HFFc6 (cell line): ENCODE measurements around the gene SLC66A2. TPM values are rescaled to one million over a fixed set of nuclear protein-coding genes. Genes with fewer than 3 reads are reported as not detected.

Experiments
- DNase-seq: peaks from one replicate; pipeline ENCODE4 v3.0.0-alpha.2; 2018
- H3K27ac Mint-ChIP-seq: 2 replicates; pipeline ENCODE4 v1.8.0; 2020; ENCODE audit warnings: mild to moderate bottlenecking, mixed read lengths
- H3K27me3 Mint-ChIP-seq: 2 replicates; pipeline ENCODE4 v1.8.0; 2021; ENCODE audit warnings: mild to moderate bottlenecking, moderate library complexity, mixed read lengths; ENCODE audit not compliant: insufficient read depth
- H3K36me3 Mint-ChIP-seq: 2 replicates; pipeline ENCODE4 v1.8.0; 2021; ENCODE audit warnings: low read depth, mixed read lengths
- H3K4me1 Mint-ChIP-seq: 2 replicates; pipeline ENCODE4 v1.8.0; 2020; ENCODE audit warnings: low read depth, mixed read lengths
- H3K4me3 Mint-ChIP-seq: 2 replicates; pipeline ENCODE4 v1.8.0; 2020; ENCODE audit warnings: mild to moderate bottlenecking, moderate library complexity, mixed read lengths
- H3K9me3 Mint-ChIP-seq: 2 replicates; pipeline ENCODE4 v1.8.0; 2020; ENCODE audit warnings: mild to moderate bottlenecking, mixed read lengths
- CTCF ChIP-seq: fragments of 200-600 bp; sonication (generic); IDR thresholded peaks from 2 replicates; pipeline ENCODE4 v1.5.0; 2021; ENCODE audit warnings: antibody characterized with exemption, mild to moderate bottlenecking
- total RNA-seq, 6 experiments: library from RNA; stranded (reverse); fragmentation: NEBNext Ultra II Directional; extraction: Animal tissue kit (Norgen Biotek cat#: 25700); gene quantifications; 2 replicates in 1 of 6; 3 replicates in 5 of 6; pipeline ENCODE4 v1.2.3, GENCODE V29; 2021

The SLC66A2 gene
- total RNA-seq, 6 experiments from 2014 or later: 26.6 to 41.2 (median 29.9) TPM

- DNase-seq: no peak
- Mint-ChIP-seq H3K9me3 (no peaks in the 10 kb centered on the region), H3K36me3 (peaks cover 20% of the 10 kb centered on the region), H3K27ac (no peak overlapping the region), H3K4me3 (no peak overlapping the region), H3K4me1 (peaks cover 17% of the 10 kb centered on the region), H3K27me3 (peaks cover 1% of the 10 kb centered on the region; the same call in 1 of the 2 replicates)
- no peak for TF ChIP-seq CTCF
Measured at GRCh38 chr18:79942786-79943607, 8.5 kb downstream of the SLC66A2 start.

GRCh38 chr18:79942211-79942610 lies 9.2 kb downstream of the SLC66A2 start:
- no peak for TF ChIP-seq CTCF
- DNase-seq: no peak
- Mint-ChIP-seq H3K4me1 (peaks cover 15% of the 10 kb centered on the region), H3K27me3 (peaks cover 1% of the 10 kb centered on the region; the same call in 1 of the 2 replicates), H3K9me3 (no peaks in the 10 kb centered on the region), H3K36me3 (peaks cover 27% of the 10 kb centered on the region), H3K4me3 (no peak overlapping the region), H3K27ac (no peak overlapping the region)

DNA sequence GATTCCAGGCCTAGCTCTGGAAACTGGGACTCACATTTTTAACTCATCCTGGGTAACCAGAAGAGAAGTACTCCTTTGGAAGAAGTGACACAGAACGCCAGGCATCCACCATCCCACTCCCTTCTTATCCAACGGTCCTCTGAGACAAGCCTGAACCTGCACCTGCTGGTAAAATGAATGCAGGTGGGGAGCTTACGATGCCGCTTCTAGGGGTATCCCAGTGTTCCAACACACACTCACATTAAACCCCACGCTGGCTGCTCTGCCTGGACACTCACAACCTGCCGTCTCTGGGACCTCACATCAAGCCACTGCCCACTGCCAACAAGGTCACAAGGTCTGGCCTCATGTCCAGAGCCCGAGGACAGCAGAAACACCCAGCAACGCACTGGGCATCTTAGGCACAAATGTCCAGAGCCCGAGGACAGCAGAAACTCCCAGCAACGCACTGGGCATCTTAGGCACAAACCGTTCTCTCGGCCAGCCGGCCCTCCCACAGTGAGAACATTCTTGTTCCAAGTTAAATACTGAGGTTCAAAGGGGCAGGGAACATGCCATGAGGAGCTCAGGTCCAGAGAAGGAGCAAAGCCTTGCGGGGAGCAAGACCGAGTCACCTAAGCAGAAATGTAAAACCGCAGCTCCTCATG lies 9.9 kb downstream of the SLC66A2 start:
- Mint-ChIP-seq H3K4me1 (peaks cover 10% of the 10 kb centered on the region; the same call in 1 of the 2 replicates), H3K4me3 (no peak overlapping the region), H3K9me3 (no peaks in the 10 kb centered on the region), H3K36me3 (peaks cover 32% of the 10 kb centered on the region), H3K27ac (no peak overlapping the region), H3K27me3 (peaks cover 1% of the 10 kb centered on the region; the same call in 1 of the 2 replicates)
- TF ChIP-seq CTCF: no peak
- no peak for DNase-seq

- Mint-ChIP-seq H3K9me3 (no peaks in the 10 kb centered on the region), H3K27ac (no peak overlapping the region), H3K36me3 (peaks cover 37% of the 10 kb centered on the region), H3K27me3 (peaks cover 1% of the 10 kb centered on the region; the same call in 1 of the 2 replicates), H3K4me3 (no peak overlapping the region), H3K4me1 (peaks cover 10% of the 10 kb centered on the region; the same call in 1 of the 2 replicates)
- DNase-seq: no peak
- TF ChIP-seq CTCF: no peak
Measured at GRCh38 chr18:79940814-79941472, 10.5 kb downstream of the SLC66A2 start.

GRCh38 chr18:79940126-79940813 lies 11.2 kb downstream of the SLC66A2 start:
- H3K27me3 Mint-ChIP-seq: peaks cover 3% of the 10 kb centered on the region; the same call in 1 of the 2 replicates
- H3K27ac Mint-ChIP-seq: no peak overlapping the region
- H3K4me3 Mint-ChIP-seq: no peak overlapping the region
- no peak for DNase-seq
- peaks cover 41% of the 10 kb centered on the region for H3K36me3 Mint-ChIP-seq
- peaks cover 10% of the 10 kb centered on the region; the same call in 1 of the 2 replicates for H3K4me1 Mint-ChIP-seq
- no peaks in the 10 kb centered on the region for H3K9me3 Mint-ChIP-seq
- no peak for TF ChIP-seq CTCF
